ENCODE data around the gene ADISSP. TPM values are rescaled to one million over a fixed set of nuclear protein-coding genes. Genes with fewer than 3 reads are reported as not detected.

The ADISSP gene
- total and polyA plus RNA-seq, 2 of the 13 experiments (the other 11 are each of a cell fraction or from before 2014, with no cell fraction given), result 38.3 to 90.6 TPM

DNA sequence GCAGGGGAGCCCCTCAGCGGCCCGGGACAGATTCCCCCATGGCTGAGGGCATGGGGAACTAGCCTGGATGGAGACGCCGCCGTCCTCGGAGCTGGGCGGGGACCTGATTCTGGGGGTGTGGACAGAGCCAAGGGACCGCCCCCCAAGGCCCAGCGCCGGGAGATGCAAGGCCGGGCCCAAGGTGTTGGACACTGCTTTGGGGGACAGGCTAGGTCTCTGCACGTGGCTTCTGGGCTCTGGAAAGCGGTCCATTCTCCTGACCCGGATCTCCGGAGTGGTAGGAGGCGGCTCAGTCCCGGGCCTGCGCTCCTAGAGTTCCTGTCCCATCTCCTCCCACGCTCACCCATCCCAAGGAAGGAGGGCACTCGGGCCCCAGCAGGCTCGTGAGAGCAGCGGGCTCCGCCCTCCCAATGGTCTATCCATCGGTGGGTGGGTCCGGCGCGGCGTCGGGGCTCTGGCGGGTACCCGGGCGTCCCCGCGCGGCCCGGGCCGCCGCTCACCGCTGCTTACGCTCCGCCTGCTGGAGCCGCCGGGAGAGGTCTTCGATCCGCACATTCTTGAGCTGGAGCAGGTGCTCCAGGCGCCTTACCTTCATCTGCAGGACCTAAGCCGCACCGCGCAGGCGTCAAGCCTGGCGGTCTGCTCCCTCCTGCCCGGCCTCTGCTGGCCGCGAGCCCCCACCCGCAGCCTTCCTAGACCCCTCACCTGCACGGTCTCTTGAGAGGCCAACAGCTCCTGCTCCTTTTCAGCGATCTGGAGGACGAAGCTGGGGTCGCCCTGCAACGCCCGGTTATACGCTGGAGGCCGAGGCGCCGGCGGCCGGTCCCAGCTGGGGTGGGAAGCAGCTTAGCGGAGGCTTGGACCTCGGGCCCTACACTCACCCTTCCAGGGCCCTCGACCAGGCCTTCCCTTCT, 10.4 kb upstream of the ADISSP start (continued):
- no peak for TF ChIP-seq ZNF639 (CRISPR knock-in tag; conservative IDR thresholded peaks at IDR 0.05)
- TF ChIP-seq, protein P1, sequence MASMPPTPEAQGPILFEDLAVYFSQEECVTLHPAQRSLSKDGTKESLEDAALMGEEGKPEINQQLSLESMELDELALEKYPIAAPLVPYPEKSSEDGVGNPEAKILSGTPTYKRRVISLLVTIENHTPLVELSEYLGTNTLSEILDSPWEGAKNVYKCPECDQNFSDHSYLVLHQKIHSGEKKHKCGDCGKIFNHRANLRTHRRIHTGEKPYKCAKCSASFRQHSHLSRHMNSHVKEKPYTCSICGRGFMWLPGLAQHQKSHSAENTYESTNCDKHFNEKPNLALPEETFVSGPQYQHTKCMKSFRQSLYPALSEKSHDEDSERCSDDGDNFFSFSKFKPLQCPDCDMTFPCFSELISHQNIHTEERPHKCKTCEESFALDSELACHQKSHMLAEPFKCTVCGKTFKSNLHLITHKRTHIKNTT (CRISPR knock-in tag; IDR thresholded peaks at IDR 0.05), result no peak
- no peak for TF ChIP-seq ZNF431 (CRISPR knock-in tag; IDR thresholded peaks at IDR 0.05; ENCODE audit: borderline replicate concordance, low read depth)
- TF ChIP-seq ZFYVE20 (CRISPR knock-in tag; IDR thresholded peaks at IDR 0.05; ENCODE audit: borderline replicate concordance, low read depth), result 0 out of 2 replicates have a peak, but pooled peaks have one; percentile 44
- no peak for TF ChIP-seq ZNF3 (CRISPR knock-in tag; IDR thresholded peaks at IDR 0.05)
- TF ChIP-seq, protein P2, sequence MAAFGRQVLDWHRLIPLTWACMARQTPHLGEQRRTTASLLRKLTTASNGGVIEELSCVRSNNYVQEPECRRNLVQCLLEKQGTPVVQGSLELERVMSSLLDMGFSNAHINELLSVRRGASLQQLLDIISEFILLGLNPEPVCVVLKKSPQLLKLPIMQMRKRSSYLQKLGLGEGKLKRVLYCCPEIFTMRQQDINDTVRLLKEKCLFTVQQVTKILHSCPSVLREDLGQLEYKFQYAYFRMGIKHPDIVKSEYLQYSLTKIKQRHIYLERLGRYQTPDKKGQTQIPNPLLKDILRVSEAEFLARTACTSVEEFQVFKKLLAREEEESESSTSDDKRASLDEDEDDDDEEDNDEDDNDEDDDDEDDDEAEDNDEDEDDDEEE (CRISPR knock-in tag; IDR thresholded peaks at IDR 0.05), result 0 out of 2 replicates have a peak, but pooled peaks have one; percentile 53
- no peak for TF ChIP-seq YEATS2 (CRISPR knock-in tag; IDR thresholded peaks at IDR 0.05; ENCODE audit: borderline replicate concordance)
- no peak for TF ChIP-seq CENPX (CRISPR knock-in tag; IDR thresholded peaks at IDR 0.05)
- TF ChIP-seq ZFP82 (CRISPR knock-in tag; IDR thresholded peaks at IDR 0.05; ENCODE audit: borderline replicate concordance), result no peak
- TF ChIP-seq, protein P3, sequence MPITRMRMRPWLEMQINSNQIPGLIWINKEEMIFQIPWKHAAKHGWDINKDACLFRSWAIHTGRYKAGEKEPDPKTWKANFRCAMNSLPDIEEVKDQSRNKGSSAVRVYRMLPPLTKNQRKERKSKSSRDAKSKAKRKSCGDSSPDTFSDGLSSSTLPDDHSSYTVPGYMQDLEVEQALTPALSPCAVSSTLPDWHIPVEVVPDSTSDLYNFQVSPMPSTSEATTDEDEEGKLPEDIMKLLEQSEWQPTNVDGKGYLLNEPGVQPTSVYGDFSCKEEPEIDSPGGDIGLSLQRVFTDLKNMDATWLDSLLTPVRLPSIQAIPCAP (CRISPR knock-in tag; IDR thresholded peaks at IDR 0.05; ENCODE audit: low read depth), result no peak
- TF ChIP-seq ZNF614 (CRISPR knock-in tag; IDR thresholded peaks at IDR 0.05; ENCODE audit: borderline replicate concordance), result no peak
- no peak for TF ChIP-seq ZNF337 (CRISPR knock-in tag; IDR thresholded peaks at IDR 0.05; ENCODE audit: borderline replicate concordance, low read depth)
- TF ChIP-seq ZNF30 (CRISPR knock-in tag; IDR thresholded peaks at IDR 0.05), result 0 out of 2 replicates have a peak, but pooled peaks have one; percentile 65
- TF ChIP-seq, protein P4, sequence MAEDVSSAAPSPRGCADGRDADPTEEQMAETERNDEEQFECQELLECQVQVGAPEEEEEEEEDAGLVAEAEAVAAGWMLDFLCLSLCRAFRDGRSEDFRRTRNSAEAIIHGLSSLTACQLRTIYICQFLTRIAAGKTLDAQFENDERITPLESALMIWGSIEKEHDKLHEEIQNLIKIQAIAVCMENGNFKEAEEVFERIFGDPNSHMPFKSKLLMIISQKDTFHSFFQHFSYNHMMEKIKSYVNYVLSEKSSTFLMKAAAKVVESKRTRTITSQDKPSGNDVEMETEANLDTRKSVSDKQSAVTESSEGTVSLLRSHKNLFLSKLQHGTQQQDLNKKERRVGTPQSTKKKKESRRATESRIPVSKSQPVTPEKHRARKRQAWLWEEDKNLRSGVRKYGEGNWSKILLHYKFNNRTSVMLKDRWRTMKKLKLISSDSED (CRISPR knock-in tag; IDR thresholded peaks at IDR 0.05), result 0 out of 2 replicates have a peak, but pooled peaks have one; percentile 13
- TF ChIP-seq, protein P5, sequence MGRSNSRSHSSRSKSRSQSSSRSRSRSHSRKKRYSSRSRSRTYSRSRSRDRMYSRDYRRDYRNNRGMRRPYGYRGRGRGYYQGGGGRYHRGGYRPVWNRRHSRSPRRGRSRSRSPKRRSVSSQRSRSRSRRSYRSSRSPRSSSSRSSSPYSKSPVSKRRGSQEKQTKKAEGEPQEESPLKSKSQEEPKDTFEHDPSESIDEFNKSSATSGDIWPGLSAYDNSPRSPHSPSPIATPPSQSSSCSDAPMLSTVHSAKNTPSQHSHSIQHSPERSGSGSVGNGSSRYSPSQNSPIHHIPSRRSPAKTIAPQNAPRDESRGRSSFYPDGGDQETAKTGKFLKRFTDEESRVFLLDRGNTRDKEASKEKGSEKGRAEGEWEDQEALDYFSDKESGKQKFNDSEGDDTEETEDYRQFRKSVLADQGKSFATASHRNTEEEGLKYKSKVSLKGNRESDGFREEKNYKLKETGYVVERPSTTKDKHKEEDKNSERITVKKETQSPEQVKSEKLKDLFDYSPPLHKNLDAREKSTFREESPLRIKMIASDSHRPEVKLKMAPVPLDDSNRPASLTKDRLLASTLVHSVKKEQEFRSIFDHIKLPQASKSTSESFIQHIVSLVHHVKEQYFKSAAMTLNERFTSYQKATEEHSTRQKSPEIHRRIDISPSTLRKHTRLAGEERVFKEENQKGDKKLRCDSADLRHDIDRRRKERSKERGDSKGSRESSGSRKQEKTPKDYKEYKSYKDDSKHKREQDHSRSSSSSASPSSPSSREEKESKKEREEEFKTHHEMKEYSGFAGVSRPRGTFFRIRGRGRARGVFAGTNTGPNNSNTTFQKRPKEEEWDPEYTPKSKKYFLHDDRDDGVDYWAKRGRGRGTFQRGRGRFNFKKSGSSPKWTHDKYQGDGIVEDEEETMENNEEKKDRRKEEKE (IDR thresholded peaks at IDR 0.05), result no peak
- TF ChIP-seq KLF12 (CRISPR knock-in tag; IDR thresholded peaks at IDR 0.05; ENCODE audit: borderline replicate concordance), result peak; percentile 82
- TF ChIP-seq ZBTB26 (CRISPR knock-in tag; IDR thresholded peaks at IDR 0.05; ENCODE audit: borderline replicate concordance), result 0 out of 2 replicates have a peak, but pooled peaks have one; percentile 21

Measured in HepG2 (cell line).